Endothelial cell of umbilical vein (primary cell): ENCODE data around the gene TBC1D16. TPM values are rescaled to one million over a fixed set of nuclear protein-coding genes. Genes with fewer than 3 reads are reported as not detected.

Experiments used
- BruUV-seq: library from RNA; stranded (reverse); fragments of 400-500 nt; replicated peaks from 2 replicates; lab custom pipeline; 2021; lab: Mats Ljungman, UMichigan
- CTCF ChIA-PET: fragments of 300-600, 350-600 bp; sonication (Branson Sonifier 250); formaldehyde crosslinking; loops from one replicate; lab custom pipeline; 2021; ENCODE audit warnings: antibody characterized with exemption, inconsistent platforms; lab: Charles Lee
- POLR2A ChIA-PET: fragments of 300-600, 350-600 bp; sonication (Branson Sonifier 250); formaldehyde crosslinking; loops from one replicate; lab custom pipeline; 2021; ENCODE audit warnings: antibody characterized with exemption, inconsistent platforms; lab: Charles Lee
- DNase-seq: peaks from one replicate; pipeline ENCODE4 v3.0.0-alpha.2; 2011; ENCODE audit warnings: low read depth, low spot score
- FAIRE-seq: peaks from 2 replicates; lab custom pipeline; 2011; peaks lifted over from hg19 to GRCh38; lab: Jason Lieb, UNC
- H2AFZ ChIP-seq: 2 replicates; pipeline ENCODE4 v1.6.0; 2012; ENCODE audit warnings: low read depth, low read length, control low read depth, inconsistent platforms
- H3K27ac ChIP-seq: 2 replicates; pipeline ENCODE4 v1.5.1; 2011; ENCODE audit warnings: low read depth, mild to moderate bottlenecking, control low read depth, low read length, moderate library complexity; ENCODE audit not compliant: insufficient read depth
- H3K27me3 ChIP-seq, 2 experiments: 2 replicates each; pipeline versions ENCODE4 v1.6.0 to v1.6.1; 2011; ENCODE audit warnings: low read length in 2 of 2, mixed read lengths in 1 of 2; ENCODE audit not compliant: control insufficient read depth in 2 of 2, insufficient read depth in 2 of 2
- H3K36me3 ChIP-seq, 2 experiments: 2 replicates in 1 of 2; 3 replicates in 1 of 2; pipeline ENCODE4 v1.5.1; 2011; ENCODE audit warnings: low read length in 2 of 2, mild to moderate bottlenecking in 1 of 2, moderate library complexity in 1 of 2; ENCODE audit not compliant: control insufficient read depth in 2 of 2, insufficient read depth in 2 of 2; ENCODE audit errors: extremely low read depth in 1 of 2
- H3K4me1 ChIP-seq: 3 replicates; pipeline ENCODE4 v1.5.1; 2011; ENCODE audit warnings: mild to moderate bottlenecking, low read length; ENCODE audit not compliant: control insufficient read depth, insufficient read depth; ENCODE audit errors: extremely low read depth
- H3K4me2 ChIP-seq: 2 replicates; pipeline ENCODE4 v1.6.1; 2011; ENCODE audit warnings: low read length, control low read depth, mixed read lengths; ENCODE audit not compliant: insufficient read depth
- H3K4me3 ChIP-seq, 3 experiments: fragments of 200-600 bp in 1 of 3; sonication (generic), shearing (Covaris generic) in 1 of 3; replicated peaks in 1 of 3; 2 replicates each; pipeline ENCODE4 v1.5.1; 2011 to 2016; ENCODE audit warnings: control low read depth in 3 of 3, low read length in 3 of 3, mild to moderate bottlenecking in 2 of 3, inconsistent platforms in 1 of 3, low read depth in 1 of 3, moderate library complexity in 1 of 3; ENCODE audit not compliant: insufficient read depth in 1 of 3
- H3K79me2 ChIP-seq: 2 replicates; pipeline ENCODE4 v1.6.0; 2012; ENCODE audit warnings: low read length, inconsistent platforms; ENCODE audit not compliant: control insufficient read depth, insufficient read depth
- H3K9ac ChIP-seq: replicated peaks from 2 replicates; pipeline ENCODE3; 2011; ENCODE audit warnings: low read length, control low read depth; ENCODE audit not compliant: insufficient read depth; ENCODE audit errors: extremely low read depth
- H3K9me1 ChIP-seq: replicated peaks from 3 replicates; pipeline ENCODE4 v1.6.0; 2011; ENCODE audit warnings: mild to moderate bottlenecking, low read length; ENCODE audit not compliant: control insufficient read depth, insufficient read depth; ENCODE audit errors: extremely low read depth
- H3K9me3 ChIP-seq: replicated peaks from 2 replicates; pipeline ENCODE4 v1.5.1; 2012; ENCODE audit warnings: low read length, inconsistent platforms; ENCODE audit not compliant: control insufficient read depth, insufficient read depth
- H4K20me1 ChIP-seq: replicated peaks from 2 replicates; pipeline ENCODE3; 2011; ENCODE audit warnings: mild to moderate bottlenecking, low read length; ENCODE audit not compliant: control insufficient read depth, insufficient read depth; ENCODE audit errors: extremely low read depth
- CTCF ChIP-seq, 2 donors: IDR thresholded peaks; 1 replicate in 1 of 2; 2 replicates in 1 of 2; pipeline ENCODE4 v1.5.1; 2011; ENCODE audit warnings: low read length in 2 of 2, mild to moderate bottlenecking in 2 of 2, moderate library complexity in 2 of 2, control low read depth in 1 of 2, inconsistent platforms in 1 of 2, low read depth in 1 of 2; ENCODE audit not compliant: insufficient read depth in 1 of 2; ENCODE audit errors: extremely low read depth in 1 of 2
- EZH2 ChIP-seq: IDR thresholded peaks from 2 replicates; pipeline ENCODE4 v1.6.1; 2012; ENCODE audit warnings: borderline replicate concordance, low read depth, mild to moderate bottlenecking, moderate library complexity, low read length, inconsistent platforms; ENCODE audit not compliant: severe bottlenecking
- FOS ChIP-seq: IDR thresholded peaks from 2 replicates; pipeline ENCODE4 v1.6.1; 2011; ENCODE audit warnings: mild to moderate bottlenecking, low read length, moderate library complexity, borderline replicate concordance; ENCODE audit not compliant: insufficient read depth
- GATA2 ChIP-seq: IDR thresholded peaks from 2 replicates; pipeline ENCODE4 v1.7.0; 2011; ENCODE audit warnings: low read depth, mild to moderate bottlenecking, moderate library complexity, mixed read lengths, low read length; ENCODE audit not compliant: insufficient read length, insufficient read depth
- JUN ChIP-seq: IDR thresholded peaks from 2 replicates; pipeline ENCODE4 v1.6.1; 2011; ENCODE audit warnings: borderline replicate concordance, low read depth; ENCODE audit not compliant: insufficient read length, insufficient read depth
- MAX ChIP-seq: IDR thresholded peaks from 2 replicates; pipeline ENCODE4 v1.6.1; 2011; ENCODE audit not compliant: insufficient read depth, insufficient read length
- MYC ChIP-seq: IDR thresholded peaks from one replicate; pipeline ENCODE4 v1.6.1; 2011; ENCODE audit warnings: mild to moderate bottlenecking, low read depth, low read length
- POLR2A ChIP-seq: IDR thresholded peaks from 2 replicates; pipeline ENCODE4 v1.6.1; 2012; ENCODE audit warnings: low read depth, mild to moderate bottlenecking, control low read depth, low read length
- POLR2AphosphoS5 ChIP-seq: IDR thresholded peaks from 2 replicates; pipeline ENCODE4 v1.6.1; 2012; ENCODE audit warnings: low read depth, mild to moderate bottlenecking, control low read depth, low read length, moderate library complexity; ENCODE audit not compliant: insufficient read depth
- dilution Hi-C: fragments of 300-500 bp; cut with MboI; formaldehyde crosslinking; loops from one replicate; pipeline ENCODE4 v1.15.0; 2019; ENCODE audit warnings: low sequenced_read_pairs; ENCODE audit not compliant: extremely low pct_ligation_motif_present
- intact Hi-C: fragments of 100-400 bp; cut with micrococcal nuclease; formaldehyde crosslinking; loops from one replicate; pipeline ENCODE4 v1.10.0; 2022
- polyA plus RNA-seq, 4 experiments: library from polyadenylated mRNA; depleted of rRNA in 3 of 4; stranded (reverse) in 3 of 4; unstranded in 1 of 4; fragments of >200 nt; gene quantifications; 2 replicates each; pipeline versions ENCODE4 v1.2.1 to v1.2.3, GENCODE V29; 2011 to 2012; ENCODE audit warnings: missing spikeins in 1 of 4
- total RNA-seq: library from RNA; stranded (reverse); gene quantifications from 2 replicates; pipeline ENCODE4 v1.2.3, GENCODE V29; 2021

Gene TBC1D16
- total and polyA plus RNA-seq, 2 donors (not counting 3 experiments of a cell fraction or from before 2014, with no cell fraction given), result 12.9 to 48.6 TPM

- no peaks in the 10 kb centered on the region for H3K9me3 ChIP-seq
- H3K27me3 ChIP-seq, result no peaks in the 10 kb centered on the region
- H3K4me2 ChIP-seq, result no peak overlapping the region
- dilution Hi-C loops (no loop called here), intact Hi-C loops (no loop called here)
- H3K36me3 ChIP-seq, result peaks cover 0 to 28% of the 10 kb centered on the region in 2 experiments
- no TSS peak for BruUV-seq
- POLR2A ChIA-PET, result no interaction called here
- H3K9me1 ChIP-seq, result no peaks in the 10 kb centered on the region
- no peak overlapping the region for H3K27ac ChIP-seq
- DNase-seq (no peak), FAIRE-seq (no peak)
- TF ChIP-seq GATA2 (no peak), MAX (no peak), MYC (no peak), EZH2 (no peak), CTCF (IDR thresholded peaks at IDR 0.05; ENCODE audit: extremely low read depth in 1 of 2, insufficient read depth in 1 of 2, low read depth in 1 of 2, low read length in 2 of 2) (no peak), POLR2AphosphoS5 (no peak), FOS (no peak), JUN (no peak), POLR2A (no peak)
- no peaks in the 10 kb centered on the region for H4K20me1 ChIP-seq
- H3K4me1 ChIP-seq, result no peaks in the 10 kb centered on the region
- H3K4me3 ChIP-seq, result no peak overlapping the region
- H3K9ac ChIP-seq, result no peak overlapping the region
- H2AFZ ChIP-seq, result no peak overlapping the region
- H3K79me2 ChIP-seq, result no peaks in the 10 kb centered on the region
- CTCF ChIA-PET, result interaction anchor here (1.8 kb wide), 1 partner anchor 17 kb away, joined by 4 read pairs; no protein-coding TSS in a partner anchor
These were observed 87.2 kb downstream of the TBC1D16 start for GRCh38 chr17:79948406-79948944.
